ENCODE data around the gene NAA60. TPM values are rescaled to one million over a fixed set of nuclear protein-coding genes. Genes with fewer than 3 reads are reported as not detected.

NAA60 gene
- total and polyA plus RNA-seq, 9 of the 15 experiments (the other 6 are each of a cell fraction or from before 2014, with no cell fraction given): 2.1 to 49.4 (median 10.3) TPM

DNA sequence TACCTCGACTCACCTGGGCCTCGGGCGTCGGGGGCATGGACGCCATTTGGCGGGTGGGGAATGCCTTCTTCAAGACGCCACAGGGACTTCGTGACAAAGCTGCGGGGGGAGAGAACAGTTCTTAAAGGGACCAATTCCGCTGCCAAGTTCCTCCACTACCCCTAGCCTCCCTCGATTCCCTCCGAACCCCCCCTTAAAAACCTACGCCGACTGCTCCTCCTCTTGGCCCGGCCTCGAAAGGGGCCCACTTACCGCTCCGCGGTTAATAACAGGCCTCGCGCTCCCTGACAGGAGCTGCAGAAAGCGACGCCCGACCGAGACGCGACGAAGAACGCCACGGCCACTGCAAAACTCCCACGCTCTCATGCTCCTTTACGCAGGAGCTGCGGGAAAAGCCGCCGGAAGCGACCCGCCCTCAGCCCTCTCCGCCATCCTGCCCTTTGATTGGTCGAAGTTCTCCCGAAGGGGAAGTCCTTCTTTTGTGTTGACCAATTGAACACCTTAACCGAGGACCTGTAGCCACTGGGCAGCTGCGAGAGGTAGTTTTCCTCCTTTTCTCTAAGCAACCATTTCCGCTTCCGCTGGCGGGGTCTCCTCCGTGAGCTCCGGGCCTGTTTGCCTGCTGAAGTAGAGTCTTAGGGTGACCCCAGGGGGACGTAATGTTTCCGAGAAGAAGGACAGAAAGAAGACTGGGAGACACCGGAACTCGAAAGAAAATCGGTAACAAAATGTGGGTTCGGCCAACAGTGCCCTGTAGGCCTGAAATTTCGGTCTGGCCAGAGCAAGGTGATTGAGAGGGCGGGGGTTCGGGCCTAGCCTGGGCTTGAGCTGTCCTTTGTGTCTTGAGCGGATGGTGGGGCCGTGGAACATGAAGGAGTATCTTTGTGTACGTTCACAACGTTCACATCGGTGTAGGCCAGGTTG, at the start of gene NAA60, which contains the start of gene ZNF597 (continued):
- 0 out of 2 replicates have a peak, but pooled peaks have one; percentile 32 for TF ChIP-seq SPI1 (IDR thresholded peaks at IDR 0.05; ENCODE audit: borderline replicate concordance, low read depth, low read length)
- TF ChIP-seq ETV1 (tag; conservative IDR thresholded peaks at IDR 0.05; ENCODE audit: low read depth): no peak
- no peak for TF ChIP-seq ZNF717 (CRISPR knock-in tag; IDR thresholded peaks at IDR 0.05)
- TF ChIP-seq, protein P1, sequence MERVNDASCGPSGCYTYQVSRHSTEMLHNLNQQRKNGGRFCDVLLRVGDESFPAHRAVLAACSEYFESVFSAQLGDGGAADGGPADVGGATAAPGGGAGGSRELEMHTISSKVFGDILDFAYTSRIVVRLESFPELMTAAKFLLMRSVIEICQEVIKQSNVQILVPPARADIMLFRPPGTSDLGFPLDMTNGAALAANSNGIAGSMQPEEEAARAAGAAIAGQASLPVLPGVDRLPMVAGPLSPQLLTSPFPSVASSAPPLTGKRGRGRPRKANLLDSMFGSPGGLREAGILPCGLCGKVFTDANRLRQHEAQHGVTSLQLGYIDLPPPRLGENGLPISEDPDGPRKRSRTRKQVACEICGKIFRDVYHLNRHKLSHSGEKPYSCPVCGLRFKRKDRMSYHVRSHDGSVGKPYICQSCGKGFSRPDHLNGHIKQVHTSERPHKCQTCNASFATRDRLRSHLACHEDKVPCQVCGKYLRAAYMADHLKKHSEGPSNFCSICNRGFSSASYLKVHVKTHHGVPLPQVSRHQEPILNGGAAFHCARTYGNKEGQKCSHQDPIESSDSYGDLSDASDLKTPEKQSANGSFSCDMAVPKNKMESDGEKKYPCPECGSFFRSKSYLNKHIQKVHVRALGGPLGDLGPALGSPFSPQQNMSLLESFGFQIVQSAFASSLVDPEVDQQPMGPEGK (CRISPR knock-in tag; IDR thresholded peaks at IDR 0.05; ENCODE audit: borderline replicate concordance): no peak
- no peak for TF ChIP-seq SLC30A9 (CRISPR knock-in tag; IDR thresholded peaks at IDR 0.05)
- TF ChIP-seq PHF8 (IDR thresholded peaks at IDR 0.05; ENCODE audit: borderline replicate concordance, low read length): peak; percentile 28; the same call in 1 of the 2 replicates

DNA sequence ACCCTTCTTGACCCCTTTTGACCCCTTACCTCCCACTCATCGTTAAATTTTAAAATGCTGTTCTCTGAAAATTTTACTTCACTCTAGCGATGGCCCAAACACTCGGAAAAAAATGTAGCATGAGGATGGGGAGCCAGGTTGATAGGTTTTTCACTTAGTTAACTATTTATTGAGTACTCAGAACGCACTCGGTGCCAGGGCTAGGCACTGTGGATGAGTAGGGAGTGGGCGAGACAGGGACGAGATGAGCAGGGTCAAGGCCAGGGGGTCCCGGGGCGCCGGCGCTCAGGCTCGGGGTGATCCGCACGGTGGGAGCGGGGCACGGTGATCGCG, 43.1 kb upstream of the NAA60 start:
- peak overlapping the region; percentile 86 to 92 for H3K9ac ChIP-seq (ENCODE audit: insufficient read depth in 1 of 2, low read depth in 2 of 2, low read length in 2 of 2)
- H3K4me1 ChIP-seq (replicated peaks in 1 of 2; ENCODE audit: control insufficient read depth in 2 of 2, insufficient read depth in 2 of 2, low read length in 2 of 2): peaks cover 2 to 16% of the 10 kb centered on the region in 2 experiments; a peak in 4 of 5 replicates
- H3K4me2 ChIP-seq (ENCODE audit: insufficient read depth, low read length): peak overlapping the region; percentile 75
- no peaks in the 10 kb centered on the region for H4K20me1 ChIP-seq (replicated peaks; ENCODE audit: control insufficient read depth, insufficient read depth, low read length)
- 3% methylated on average over 18 of the region's 18 CpGs for WGBS (ENCODE audit: insufficient coverage, low coverage, missing lambda C conversion rate)
- ChIA-PET CTCF (ENCODE audit: low intra/inter-chr PET ratio) (no interaction called here), POLR2A (interaction anchor here (0.6 to 2.5 kb wide), 8 partner anchors 10 to 149 kb away, joined by 3 to 15 read pairs (median 5); partner anchors contain the start of genes TIGD7, ZNF263 and ZNF75A)
- no peaks in the 10 kb centered on the region for H3K9me1 ChIP-seq (ENCODE audit: control insufficient read depth, insufficient read depth, low read length)
- in situ Hi-C loops (cut with MboI): no loop called here
- BruUV-seq (replicated peaks): TSS peak; percentile 74
- peak overlapping the region; percentile 81 for H3K27ac ChIP-seq (ENCODE audit: extremely low read depth, low read depth, low read length)
- H3K4me3 ChIP-seq: peak overlapping the region; percentile 89
- intact Hi-C loops (cut with micrococcal nuclease): loop anchor here (2.0 to 10.0 kb wide), 2 partner anchors 58 to 96 kb away; partner anchors contain the start of genes TIGD7 and ZNF75A
- no peak for ATAC-seq
- H3K79me2 ChIP-seq (ENCODE audit: control insufficient read depth, insufficient read depth, low read length): peaks cover 62% of the 10 kb centered on the region
- H3K9me3 ChIP-seq (replicated peaks; ENCODE audit: control insufficient read depth, insufficient read depth, low read depth, low read length): peaks cover 13% of the 10 kb centered on the region; the same call in 1 of the 2 replicates
- H2AFZ ChIP-seq (ENCODE audit: low read depth, low read length): peak overlapping the region; percentile 86
- no peaks in the 10 kb centered on the region for H3K27me3 ChIP-seq (ENCODE audit: control insufficient read depth in 2 of 2, insufficient read depth in 2 of 2, low read length in 2 of 2)
- H3K36me3 ChIP-seq (ENCODE audit: control insufficient read depth, insufficient read depth, low read length): peaks cover 57% of the 10 kb centered on the region
- DNase-seq (ENCODE audit: extremely low read depth in 1 of 4, low spot score in 3 of 4): no peak
- FAIRE-seq: peak; percentile 6
- TF ChIP-seq ZNF778 (CRISPR knock-in tag; IDR thresholded peaks at IDR 0.05) (no peak), SRSF3 (IDR thresholded peaks at IDR 0.05; ENCODE audit: insufficient read depth, low read length) (no peak), MTA1 (IDR thresholded peaks at IDR 0.05; ENCODE audit: borderline replicate concordance) (no peak), ZNF707 (CRISPR knock-in tag; conservative IDR thresholded peaks at IDR 0.05) (no peak), RFX7 (CRISPR knock-in tag; IDR thresholded peaks at IDR 0.05) (no peak), ZNF165 (CRISPR knock-in tag; IDR thresholded peaks at IDR 0.05; ENCODE audit: borderline replicate concordance) (no peak)
- TF ChIP-seq, protein P2, sequence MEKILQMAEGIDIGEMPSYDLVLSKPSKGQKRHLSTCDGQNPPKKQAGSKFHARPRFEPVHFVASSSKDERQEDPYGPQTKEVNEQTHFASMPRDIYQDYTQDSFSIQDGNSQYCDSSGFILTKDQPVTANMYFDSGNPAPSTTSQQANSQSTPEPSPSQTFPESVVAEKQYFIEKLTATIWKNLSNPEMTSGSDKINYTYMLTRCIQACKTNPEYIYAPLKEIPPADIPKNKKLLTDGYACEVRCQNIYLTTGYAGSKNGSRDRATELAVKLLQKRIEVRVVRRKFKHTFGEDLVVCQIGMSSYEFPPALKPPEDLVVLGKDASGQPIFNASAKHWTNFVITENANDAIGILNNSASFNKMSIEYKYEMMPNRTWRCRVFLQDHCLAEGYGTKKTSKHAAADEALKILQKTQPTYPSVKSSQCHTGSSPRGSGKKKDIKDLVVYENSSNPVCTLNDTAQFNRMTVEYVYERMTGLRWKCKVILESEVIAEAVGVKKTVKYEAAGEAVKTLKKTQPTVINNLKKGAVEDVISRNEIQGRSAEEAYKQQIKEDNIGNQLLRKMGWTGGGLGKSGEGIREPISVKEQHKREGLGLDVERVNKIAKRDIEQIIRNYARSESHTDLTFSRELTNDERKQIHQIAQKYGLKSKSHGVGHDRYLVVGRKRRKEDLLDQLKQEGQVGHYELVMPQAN (IDR thresholded peaks at IDR 0.05; ENCODE audit: borderline replicate concordance): 0 out of 2 replicates have a peak, but pooled peaks have one; percentile 56
- TF ChIP-seq, protein P3, sequence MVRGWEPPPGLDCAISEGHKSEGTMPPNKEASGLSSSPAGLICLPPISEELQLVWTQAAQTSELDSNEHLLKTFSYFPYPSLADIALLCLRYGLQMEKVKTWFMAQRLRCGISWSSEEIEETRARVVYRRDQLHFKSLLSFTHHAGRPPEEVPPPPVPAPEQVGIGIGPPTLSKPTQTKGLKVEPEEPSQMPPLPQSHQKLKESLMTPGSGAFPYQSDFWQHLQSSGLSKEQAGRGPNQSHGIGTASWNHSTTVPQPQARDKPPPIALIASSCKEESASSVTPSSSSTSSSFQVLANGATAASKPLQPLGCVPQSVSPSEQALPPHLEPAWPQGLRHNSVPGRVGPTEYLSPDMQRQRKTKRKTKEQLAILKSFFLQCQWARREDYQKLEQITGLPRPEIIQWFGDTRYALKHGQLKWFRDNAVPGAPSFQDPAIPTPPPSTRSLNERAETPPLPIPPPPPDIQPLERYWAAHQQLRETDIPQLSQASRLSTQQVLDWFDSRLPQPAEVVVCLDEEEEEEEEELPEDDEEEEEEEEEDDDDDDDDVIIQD (CRISPR knock-in tag; IDR thresholded peaks at IDR 0.05): no peak
